HG02884 (cell line): ENCODE measurements around the gene MARVELD1.
"Not testable (repeated sequence)": the region's sequence is repeated elsewhere in the genome, so short reads cannot be mapped to it uniquely, and the experiment has no call there.

Source experiments
- ATAC-seq: cut with Tn5 transposase; IDR thresholded peaks from one replicate; pipeline ENCODE4 v1.9.1; 2021; ENCODE audit warnings: mild to moderate bottlenecking, moderate library complexity; ENCODE audit not compliant: unreplicated experiment

The MARVELD1 gene

DNA sequence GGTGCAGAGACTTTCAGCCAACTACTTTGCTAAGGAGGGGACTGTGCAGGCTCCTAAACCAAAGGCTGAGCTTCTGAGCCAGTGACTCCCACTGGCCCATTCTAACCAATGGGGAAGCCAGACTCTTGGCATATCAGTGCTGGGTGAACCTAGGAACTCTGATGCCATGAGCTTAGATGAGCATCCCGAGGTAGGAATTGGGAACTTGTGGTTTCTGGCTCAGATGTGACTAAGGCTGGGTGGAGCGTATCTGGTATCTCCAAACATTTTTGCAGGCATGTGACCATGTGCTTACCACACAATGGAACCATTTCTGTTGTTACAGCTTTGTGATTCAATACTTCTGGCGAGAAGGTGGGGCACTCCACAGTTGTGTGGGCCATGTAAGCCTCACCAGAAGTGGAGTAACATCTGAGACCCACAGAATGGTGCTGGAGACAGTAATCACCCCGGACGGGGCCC lies 23.9 kb upstream of the MARVELD1 start:
- no peak for ATAC-seq

DNA sequence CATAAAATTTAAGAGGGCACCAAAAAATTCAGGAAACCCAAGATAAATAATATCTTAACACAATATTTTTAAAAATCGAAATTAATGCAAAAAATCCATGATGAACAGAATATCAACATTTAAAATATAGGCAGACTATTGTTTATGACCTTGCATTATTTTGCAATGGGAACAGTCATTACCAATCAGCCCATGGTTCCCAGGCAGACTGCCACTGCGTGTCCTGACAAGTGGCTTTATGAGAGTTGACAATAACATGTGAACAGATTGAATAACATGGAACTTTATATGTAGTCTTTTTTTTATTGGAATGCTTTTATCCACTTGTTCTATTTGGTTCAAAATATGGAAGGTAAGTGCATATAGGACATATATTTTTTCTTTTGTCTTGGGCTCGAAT lies 23.4 kb upstream of the MARVELD1 start:
- no peak for ATAC-seq

DNA sequence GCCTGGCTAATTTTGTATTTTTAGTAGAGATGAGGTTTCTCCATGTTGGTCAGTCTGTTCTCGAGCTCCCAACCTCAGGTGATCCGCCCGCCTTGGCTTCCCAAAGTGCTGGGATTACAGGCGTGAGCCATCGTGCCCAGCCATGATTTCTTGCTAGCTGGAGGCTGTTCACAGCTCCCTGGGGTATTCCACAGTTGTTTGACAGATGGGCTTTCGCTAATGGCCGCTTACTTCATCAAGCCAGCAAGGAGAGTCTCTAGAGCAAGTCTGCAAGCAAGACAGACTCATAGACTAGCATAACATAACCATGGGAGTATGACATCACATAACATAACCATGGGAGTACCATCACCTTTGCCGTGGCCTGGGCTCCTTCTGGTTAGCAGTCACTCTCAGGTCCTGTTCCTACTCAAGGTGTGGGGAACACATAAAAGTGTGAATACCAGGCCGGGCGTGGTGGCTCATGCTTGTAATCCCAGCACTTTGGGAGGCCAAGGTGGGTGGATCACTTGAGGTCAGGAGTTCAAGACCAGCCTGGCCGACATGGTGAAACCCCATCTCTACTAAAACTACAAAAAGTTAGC lies 15.4 kb upstream of the MARVELD1 start:
- not testable (repeated sequence) for ATAC-seq

DNA sequence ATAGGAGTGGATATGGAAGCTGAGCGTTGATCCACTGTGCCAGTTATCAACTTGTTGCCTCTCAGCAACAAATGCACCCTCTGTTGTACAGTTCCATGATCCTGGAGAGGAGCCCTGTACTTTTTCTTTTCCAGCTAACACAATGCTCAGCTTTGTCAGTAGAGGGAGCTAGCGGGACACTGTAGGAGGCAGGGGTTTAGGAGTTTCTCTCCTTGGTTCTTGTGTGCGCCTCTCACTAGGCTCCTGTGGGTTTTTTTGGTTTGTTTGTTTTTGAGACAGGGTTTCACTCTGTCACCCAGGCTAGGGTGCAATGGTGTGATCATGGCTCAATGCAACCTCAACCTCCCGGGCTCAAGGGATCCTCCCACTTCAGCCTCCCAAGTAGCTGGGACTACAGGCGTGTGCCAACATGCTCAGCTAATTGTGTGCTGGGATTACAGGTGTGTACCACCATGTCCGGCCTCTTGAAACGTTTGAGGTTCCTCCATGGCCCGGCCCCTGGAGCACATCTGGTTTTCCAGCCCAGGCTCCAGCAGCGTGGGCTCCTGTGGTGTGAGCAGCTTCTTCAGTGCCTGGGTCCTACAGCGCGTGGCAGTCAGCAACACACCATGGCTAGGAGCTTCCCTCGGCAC lies 12.0 kb upstream of the MARVELD1 start:
- no peak for ATAC-seq

DNA sequence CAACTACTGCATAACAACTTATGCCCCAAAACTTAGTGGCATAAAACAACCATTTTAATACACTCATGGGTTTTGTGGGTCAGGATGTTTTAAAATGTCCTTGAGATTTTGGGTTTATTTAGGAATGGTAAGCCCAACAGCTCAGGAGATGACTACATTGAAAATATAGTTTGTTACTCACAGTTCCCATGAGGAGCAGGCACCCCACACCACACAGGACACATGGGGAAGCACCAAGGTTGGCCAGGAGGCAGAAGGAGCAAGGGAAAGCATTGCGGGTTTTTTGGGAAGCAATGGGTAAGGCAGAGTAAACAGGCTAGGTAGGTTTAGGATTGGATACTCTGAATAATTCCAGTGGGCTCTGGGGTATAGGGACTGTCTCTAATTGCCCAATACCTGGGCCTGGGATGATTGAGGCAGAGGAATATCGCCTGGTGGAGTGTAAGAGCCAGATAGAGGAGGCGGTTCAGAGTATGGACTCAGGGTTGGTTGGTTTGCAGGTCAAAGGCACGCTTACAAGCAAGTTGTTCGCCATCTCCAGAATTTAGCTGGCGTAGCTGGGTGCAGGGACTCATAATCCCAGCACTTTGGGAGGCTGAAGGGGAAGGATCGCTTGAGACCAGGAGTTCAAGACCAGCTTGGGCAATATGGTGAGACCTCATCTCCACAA lies 10.0 kb upstream of the MARVELD1 start:
- no peak for ATAC-seq

DNA sequence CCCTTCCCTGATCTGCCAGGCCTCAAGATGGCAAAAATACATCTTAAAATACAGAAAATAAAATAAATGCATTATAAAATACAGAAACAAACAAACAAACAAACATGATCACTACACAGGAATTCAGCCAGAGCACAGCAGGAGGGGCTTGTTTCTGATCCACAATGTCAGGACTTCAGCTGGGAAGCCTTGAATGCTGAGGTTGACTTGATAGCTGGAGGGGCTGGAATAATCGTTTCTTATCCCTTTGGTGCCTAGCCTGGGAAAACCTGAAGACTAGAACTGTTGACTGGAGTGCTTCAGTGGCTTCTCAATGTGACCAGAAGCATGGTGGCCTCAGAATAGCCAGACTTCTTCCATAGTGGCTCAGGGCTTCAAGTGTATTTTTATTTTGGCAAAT lies 9.2 kb upstream of the MARVELD1 start:
- no peak for ATAC-seq

DNA sequence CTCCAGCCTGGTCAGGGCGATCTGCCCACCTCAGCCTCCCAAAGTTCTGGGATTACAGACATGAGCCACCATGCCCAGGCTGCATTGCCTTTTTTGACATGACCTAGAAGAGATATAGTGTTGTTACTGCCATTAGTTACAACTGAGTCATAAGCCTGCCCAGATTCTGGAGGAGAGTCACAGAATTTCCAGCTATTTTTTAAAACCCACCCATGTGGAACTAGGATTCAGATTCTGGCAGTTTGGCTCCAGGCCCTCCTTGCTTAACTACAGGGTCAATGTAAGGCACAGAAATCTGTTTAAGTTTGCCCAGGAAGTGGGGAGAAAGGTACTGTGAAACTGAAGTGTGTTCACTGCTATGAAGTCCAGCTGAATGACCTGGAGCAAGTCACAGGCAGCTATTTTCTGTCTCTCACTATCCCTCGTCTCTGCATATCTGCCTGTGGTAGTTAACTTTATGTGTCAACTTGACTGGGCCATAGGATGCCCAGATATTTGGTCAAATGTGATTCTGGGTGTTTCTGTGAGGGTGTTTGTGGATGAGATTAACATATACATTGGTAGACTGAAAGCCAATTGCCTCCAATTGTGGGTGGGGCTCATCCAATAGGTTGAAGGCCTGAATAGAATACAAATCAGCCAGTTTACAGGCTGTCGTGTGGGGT lies 8.4 kb upstream of the MARVELD1 start:
- no peak for ATAC-seq

DNA sequence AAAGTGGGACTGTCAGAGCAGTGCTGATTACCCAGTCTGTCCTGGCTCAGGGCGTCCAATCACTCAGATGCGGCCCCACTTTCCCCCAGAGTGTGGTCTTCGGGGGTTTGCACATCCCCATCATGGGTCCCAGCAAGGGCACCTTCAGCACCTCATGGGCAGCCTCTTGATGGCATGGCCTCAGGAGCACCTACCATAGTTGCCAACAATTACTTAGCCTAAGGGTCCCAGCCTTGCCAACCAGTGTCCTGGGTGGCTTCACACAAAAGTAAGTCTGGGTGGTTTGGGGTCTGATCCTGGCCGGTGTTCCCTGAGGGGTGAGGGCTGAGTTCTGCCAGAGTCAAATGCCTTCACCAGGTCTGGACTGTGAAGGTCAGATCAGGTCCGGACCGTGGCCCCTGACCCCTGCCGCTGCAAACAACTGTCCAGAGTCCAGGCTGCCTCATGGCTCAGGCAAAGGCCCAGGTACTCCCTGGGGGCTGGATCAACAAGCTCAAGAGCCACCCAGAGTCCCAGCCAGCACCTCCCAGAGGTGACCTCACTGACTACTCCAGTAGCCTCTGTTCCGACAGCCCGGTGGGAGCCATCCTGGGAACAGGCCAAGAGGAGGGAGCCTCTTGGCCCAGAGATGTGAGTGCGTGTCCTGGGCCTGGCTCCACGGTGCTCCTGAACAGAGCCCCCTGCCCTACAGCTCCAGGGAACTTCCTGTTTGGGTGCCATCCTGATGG lies 6.2 kb upstream of the MARVELD1 start:
- ATAC-seq = no peak

DNA sequence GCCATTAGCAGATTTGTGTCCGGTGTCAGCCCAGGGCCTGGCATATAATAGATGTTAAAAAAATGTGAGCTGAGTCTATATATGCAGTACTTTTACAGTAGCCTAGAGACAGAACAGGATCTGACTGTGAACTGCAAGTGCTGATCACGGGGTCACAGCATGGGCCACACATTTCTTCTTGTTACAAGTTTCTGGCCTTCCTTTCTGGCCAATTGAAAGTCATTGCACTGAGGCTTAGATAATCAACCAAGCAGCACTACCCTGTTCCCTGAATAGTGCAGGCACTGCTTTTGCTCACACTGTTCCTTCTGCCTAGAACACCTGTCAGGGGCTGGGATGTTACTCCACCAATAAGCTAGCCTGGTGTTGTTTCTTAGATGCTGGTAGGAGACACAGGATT lies 5.4 kb upstream of the MARVELD1 start:
- ATAC-seq = no peak

DNA sequence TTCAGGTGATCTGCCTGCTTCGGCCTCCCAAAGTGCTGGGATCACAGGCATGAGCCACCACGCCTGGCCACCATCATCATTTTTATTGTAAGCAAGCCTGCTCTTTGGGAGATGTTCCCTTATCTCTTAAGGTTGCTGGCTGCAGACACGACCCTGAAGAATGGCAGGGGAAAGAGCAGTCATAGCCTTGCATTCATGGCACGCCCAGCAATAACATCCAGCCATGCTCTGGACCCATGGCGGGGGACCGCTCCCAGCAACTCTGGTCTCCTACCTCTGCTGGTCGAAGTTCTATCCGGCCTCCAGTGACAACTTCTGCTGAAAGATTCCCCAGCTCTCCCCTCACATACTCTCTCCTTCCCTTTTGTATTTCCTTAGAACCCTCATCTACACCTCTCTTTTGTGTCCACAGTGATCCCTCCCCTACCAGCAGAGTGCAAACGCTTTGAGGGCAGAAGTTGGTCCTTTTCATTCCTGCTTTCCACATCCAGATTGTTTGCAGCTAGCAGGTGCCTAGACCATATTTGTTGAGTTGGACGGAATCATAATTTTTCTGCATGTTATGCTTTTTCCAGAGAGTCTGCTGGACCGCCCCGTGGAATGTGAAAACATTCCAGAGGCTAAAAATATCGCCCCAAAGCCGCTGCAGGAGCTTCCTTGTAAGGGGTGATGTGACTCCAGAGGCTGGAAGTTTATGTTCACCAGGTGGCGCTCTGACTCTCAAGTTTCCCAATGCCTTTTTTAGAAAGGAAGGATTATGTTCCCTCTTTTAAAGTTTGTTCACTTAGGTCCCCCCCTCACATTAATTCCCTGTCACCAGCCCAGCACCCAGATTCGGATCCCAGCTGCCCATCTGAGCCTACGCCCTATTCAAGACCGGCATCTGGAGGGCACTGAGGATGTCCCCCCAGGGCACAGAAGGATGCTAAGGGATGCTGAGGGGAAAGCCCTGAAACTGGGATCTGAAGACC lies 4.3 kb upstream of the MARVELD1 start:
- no peak for ATAC-seq

DNA sequence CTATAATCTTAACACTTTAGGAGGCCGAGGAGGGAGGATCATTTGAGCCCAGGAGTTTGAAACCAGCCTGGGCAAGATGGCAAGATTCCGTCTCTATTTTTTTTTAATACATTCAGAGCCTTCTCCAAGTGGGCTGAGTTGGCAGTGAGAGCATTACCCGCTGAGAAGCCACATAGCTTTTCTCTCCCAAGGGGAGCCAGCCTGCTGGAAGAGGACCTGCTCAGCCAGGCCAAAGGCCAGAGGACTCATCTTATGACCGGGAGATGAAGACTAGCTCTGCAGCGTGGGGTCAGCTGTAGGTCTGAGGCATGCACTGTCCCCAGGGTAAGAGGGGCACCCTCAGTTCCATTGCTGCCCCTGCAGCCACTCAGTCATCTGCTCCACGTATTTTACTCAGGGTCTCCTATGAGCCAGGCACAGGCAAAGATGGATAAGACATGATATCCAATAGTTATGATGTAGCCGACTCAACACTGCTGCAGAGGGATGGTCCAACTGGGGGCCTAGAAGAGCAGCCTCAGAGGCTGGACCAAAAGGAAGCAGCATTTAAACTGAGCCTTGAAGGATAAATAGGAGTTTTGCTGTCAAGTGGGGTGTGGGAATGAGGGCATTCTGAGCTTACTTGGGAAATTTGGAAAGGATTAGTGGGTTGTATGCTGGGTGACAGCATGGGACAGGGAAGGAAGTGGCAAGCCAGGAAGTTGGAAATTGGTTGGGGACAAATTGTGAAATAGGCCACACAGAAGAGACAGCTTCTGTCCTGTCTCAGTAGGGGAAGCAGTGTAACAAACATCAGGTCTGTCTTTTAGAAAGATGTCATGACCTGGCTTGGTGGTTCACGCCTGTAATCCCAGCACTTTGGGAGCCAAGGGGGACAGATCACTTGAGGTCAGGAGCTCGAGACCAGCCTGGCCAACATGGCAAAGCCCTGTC lies 1.6 kb upstream of the MARVELD1 start:
- ATAC-seq = no peak

DNA sequence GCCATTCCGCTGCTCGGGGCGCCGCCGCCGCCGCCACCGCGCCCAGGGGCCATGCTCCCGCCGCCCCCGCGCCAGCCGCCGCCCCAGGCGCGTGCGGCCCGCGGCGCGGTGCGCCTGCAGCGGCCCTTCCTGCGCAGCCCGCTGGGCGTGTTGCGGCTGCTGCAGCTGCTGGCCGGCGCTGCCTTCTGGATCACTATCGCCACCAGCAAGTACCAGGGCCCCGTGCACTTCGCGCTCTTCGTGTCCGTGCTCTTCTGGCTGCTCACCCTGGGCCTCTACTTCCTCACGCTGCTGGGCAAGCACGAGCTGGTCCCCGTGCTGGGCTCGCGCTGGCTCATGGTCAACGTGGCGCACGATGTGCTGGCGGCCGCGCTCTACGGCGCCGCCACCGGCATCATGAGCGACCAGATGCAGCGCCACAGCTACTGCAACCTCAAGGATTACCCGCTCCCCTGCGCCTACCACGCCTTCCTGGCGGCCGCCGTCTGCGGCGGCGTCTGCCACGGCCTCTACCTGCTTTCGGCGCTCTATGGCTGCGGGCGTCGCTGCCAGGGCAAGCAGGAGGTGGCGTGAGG lies 383 bp downstream of the MARVELD1 start:
- peak; percentile 67 for ATAC-seq

DNA sequence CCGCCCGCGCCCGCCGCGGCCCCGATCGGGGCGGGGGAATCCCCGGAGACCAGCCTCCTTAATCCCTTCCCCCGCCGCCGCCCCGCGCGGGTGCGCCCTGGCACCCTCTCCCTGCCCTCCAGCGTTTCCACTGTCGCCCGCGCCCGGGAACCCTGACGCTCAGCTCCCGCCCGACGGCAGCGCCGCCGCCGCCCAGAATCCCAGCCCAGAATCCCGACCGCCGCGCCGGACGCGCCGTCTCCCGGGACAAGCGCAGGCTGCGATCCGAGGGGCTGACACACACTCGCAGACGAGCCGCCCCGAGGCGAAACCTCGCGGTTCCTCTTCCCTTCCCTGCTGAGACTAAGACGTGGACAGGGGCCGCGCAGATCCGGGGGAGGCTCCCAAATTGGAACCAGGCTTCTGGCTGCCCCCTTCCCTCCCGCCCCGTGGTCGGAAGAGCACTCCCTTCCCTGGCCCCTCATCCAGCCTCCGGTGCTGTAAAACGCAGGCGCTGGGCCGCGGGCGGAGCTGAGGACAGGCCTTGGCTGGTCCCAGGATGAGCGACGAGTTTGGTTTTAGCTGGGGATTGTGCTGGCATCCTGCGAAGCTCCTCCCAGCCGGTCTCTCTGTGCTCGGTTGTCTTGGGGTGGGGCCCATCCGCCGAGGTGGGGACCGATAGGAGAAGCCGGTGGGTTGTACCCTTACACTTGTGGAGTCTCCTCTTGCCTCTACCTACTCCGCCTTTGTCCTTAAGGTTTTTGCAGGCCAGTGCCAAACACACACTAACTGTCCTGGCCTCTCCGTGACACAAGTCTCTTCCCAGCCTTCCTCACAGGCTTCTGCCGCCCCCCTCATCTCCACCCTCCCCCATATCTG lies 1.1 kb downstream of the MARVELD1 start:
- peak; percentile 25 for ATAC-seq

DNA sequence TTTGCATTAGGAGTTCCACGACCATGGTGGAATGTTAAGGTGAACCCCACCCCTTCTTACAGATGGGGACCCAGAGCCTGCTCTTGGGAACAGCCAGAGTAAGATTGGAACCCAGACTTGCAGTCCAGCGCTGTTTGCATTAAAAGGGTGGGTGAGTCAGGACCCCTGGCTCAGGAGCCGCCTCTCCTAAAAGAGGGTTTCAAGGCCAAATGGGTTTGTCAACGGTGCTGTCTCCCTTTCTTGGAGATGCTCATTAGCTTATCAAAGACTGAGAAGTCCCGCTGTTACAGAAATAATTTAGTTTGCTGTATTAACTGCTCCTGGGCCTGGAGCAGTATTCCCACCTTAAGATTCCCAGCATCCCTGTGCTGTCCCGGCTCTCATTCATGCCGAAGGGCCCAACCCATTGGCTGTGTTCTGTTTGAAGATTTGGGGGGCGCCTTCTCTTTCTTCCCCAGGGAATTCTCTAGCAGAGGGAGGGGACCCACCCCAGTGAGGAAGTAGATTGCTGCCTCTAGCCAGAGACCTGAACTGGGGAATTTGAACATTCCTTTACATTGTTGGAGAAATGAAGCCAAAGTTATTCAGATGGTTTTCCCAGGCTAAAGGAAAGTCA lies 1.8 kb downstream of the MARVELD1 start:
- ATAC-seq = no peak

DNA sequence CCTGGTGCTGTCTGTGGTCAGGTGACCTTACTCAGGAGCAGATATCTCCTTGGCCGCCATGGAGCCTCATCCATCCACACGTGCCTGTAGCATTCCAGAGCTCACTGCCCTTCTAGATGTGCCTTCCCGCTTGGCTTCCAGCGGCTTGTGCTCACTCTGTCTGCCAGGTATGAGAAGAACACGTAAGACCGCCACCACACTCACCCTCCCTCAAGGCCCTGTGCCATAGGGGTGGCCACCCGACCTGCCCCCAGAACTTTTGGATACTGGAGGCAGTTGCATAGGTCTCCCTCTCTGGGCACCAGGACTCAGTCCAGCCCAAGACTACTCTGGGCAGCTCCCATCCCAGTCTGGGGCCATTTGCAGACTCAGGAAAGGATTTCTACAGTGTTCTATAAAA lies 4.1 kb downstream of the MARVELD1 start:
- ATAC-seq = no peak

DNA sequence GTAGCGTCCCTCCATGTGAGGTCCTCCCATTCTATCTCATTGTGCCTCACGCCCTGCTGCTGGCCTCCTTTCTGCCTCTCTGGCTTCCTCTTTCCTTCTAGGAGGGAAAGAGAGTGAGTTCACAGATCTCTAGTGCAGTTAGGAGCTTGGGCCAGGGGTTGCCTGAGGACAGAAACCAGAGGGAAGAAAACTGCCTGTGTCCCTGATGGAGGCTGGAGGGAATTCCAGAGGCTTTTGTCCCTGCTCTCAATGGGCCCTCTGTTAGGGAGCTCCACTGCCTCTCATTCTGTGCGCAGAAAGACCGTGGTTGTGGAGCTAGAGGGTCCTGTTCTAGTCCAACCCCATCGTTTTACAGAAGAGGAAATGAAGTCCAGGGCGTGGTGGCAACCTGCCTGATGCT lies 4.6 kb downstream of the MARVELD1 start:
- ATAC-seq = no peak

DNA sequence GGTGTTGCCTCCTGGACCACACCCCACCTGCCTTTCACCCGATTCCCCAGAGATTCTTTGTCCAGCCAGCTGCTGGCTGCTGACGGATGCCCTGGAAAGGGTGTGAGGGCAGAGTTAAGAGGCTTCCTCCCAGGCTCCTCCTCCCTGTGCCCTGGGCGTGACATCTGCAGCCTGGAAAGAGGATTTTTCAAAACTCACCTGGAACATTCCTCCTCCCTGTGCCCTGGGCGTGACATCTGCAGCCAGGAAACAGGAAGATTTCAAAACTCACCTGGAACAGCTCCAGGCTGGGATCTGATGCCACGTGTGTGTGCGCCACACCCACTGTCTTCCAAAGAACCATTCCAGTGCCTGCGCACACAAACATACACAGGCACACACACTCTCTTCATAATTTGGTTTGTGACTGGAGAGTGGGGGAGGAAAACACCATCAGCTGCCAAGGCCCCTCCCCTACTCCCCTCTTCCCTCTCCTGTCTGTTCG lies 5.2 kb downstream of the MARVELD1 start:
- no peak for ATAC-seq
